Measurements from ENCODE around the gene MGLL. TPM values are rescaled to one million over a fixed set of nuclear protein-coding genes. Genes with fewer than 3 reads are reported as not detected.

Gene MGLL
- total RNA-seq, 6 experiments from 2014 or later: 97.0 to 168 (median 115) TPM

- intact Hi-C loops (cut with DNase I): loop anchor here in 1 of 2 donors (10.0 kb wide), 1 partner anchor 143 kb away; no protein-coding TSS in a partner anchor
- peak in 2 of 3 donors; percentile 12 to 43 for DNase-seq
Measured at GRCh38 chr3:127691489-127691888, 130.8 kb downstream of the MGLL start.

DNA sequence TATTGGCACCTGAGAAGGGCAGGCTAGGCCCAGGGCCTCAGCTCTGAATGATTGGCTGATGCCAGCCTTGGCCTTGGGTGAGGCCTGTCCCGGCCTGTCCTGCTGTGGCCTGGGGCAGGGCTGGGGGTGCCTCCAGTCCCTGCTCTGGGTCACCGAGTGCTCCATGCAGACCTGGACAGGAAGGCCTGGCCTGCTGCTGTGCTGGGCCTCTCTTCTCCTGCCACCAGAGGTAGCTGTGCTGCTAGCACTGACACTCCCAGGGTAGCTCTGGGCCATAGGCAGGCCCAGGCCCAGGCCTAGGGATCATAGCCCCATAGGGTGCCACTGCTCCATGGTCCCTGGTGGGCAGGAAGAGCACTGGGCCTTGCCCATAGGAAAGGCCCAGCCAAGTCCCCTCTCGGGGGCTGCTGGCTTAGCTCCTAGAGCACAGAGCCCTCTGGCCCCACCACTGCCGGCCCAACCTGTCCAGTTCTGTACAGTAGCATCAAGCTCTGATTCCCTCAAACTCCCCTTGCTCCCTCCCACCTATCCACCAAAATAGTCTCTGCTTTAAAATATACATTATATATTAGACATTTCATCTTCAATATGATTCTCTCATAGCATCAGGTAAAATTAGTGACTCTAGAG lies 131.4 kb downstream of the MGLL start:
- Histone ChIP-seq H3K4me1 (no peaks in the 10 kb centered on the region), H3K9me3 (no peaks in the 10 kb centered on the region), H3K27ac (no peak overlapping the region), H3K36me3 (peaks cover 0 to 17% (median 8%) of the 10 kb centered on the region in 4 donors), H3K27me3 (no peaks in the 10 kb centered on the region), H3K4me3 (no peak overlapping the region)
- peak; percentile 53 to 64 (median 58) for ATAC-seq
- peak in 2 of 3 donors; percentile 42 to 56 for DNase-seq
- TF ChIP-seq CTCF (IDR thresholded peaks at IDR 0.05) (peak; percentile 25 to 45 (median 31)), POLR2A (IDR thresholded peaks at IDR 0.05) (no peak)
- intact Hi-C loops (cut with DNase I): loop anchor here in 1 of 2 donors (10.0 kb wide), 1 partner anchor 144 kb away; no protein-coding TSS in a partner anchor
- WGBS (ENCODE audit: insufficient coverage, low coverage, low lambda C conversion rate, missing lambda C conversion rate): 100% methylated on average over 1 of the region's 4 CpGs

More at GRCh38 chr3:127691489-127691888, 130.8 kb downstream of the MGLL start:
- Histone ChIP-seq H3K27ac (no peak overlapping the region), H3K4me3 (no peak overlapping the region), H3K27me3 (no peaks in the 10 kb centered on the region), H3K4me1 (no peaks in the 10 kb centered on the region), H3K36me3 (peaks cover 0 to 17% (median 8%) of the 10 kb centered on the region in 4 donors), H3K9me3 (no peaks in the 10 kb centered on the region)
- 100% methylated on average over 2 of the region's 8 CpGs for WGBS (ENCODE audit: insufficient coverage, low coverage, low lambda C conversion rate, missing lambda C conversion rate)
- TF ChIP-seq POLR2A (IDR thresholded peaks at IDR 0.05): no peak
- ATAC-seq: no peak

DNA sequence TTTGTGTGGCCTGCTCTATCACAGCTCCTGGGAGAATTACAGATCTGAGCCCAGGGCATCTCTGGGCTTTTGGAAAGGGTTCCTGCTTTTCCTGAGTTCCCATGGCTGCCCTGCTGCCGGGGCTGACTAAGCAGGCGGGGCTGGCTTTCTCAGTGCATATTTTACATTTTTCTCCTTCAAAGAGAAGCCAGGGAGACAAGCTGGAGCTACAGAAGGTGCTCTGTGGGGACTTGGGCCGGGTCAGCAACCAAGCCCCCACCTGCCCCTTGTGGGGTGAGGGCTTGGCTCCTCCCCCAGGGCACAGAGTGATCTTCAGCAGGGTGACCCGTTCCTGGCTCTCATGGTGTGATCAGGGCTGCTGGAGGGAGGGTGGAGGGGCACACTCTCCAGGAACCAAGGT lies 132.2 kb downstream of the MGLL start:
- intact Hi-C loops (cut with DNase I): loop anchor here in 1 of 2 donors (10.0 kb wide), 1 partner anchor 145 kb away; no protein-coding TSS in a partner anchor

DNA sequence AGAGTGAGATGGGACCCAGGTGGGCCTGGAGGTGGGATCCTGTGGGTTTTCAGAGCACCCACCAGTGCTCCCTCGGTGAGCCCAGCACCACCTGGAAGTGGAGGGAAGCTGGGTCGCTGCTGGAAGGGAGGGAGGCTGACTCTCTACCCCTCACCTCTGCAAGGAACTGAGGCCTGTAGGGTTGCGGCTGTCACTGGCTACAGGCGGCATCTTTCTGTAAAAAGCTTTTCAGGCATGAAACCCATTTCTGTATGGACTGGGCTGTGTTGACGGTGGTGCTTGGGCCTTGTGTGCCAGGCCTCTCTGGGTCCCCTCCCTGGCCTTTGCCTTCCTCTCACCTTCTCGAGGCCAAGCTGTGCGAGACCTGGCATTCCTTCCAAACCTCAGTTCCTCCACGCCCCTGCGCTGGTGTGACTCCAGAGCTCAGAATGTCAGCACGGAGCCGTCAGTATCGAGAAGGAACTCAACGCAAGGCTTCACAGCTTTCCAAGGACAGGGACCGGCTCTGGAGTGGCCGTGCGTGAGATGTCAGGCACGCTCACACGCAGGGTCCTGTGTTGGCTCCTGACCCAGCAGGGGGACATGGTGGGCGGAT lies 133.0 kb downstream of the MGLL start:
- WGBS (ENCODE audit: insufficient coverage, low coverage, low lambda C conversion rate, missing lambda C conversion rate): 86% methylated on average over 6 of the region's 19 CpGs
- DNase-seq (peak; percentile 8 to 27 (median 27)), ATAC-seq (no peak)
- Histone ChIP-seq H3K4me1 (no peaks in the 10 kb centered on the region), H3K27me3 (no peaks in the 10 kb centered on the region), H3K9me3 (no peaks in the 10 kb centered on the region), H3K4me3 (no peak overlapping the region), H3K27ac (no peak overlapping the region), H3K36me3 (peaks cover 0 to 17% (median 8%) of the 10 kb centered on the region in 4 donors)
- intact Hi-C loops (cut with DNase I): no loop called here
- TF ChIP-seq POLR2A (IDR thresholded peaks at IDR 0.05): no peak
- TF ChIP-seq CTCF (IDR thresholded peaks at IDR 0.05): no peak

More for the DNA sequence above, 132.2 kb downstream of the MGLL start:
- Histone ChIP-seq H3K4me1 (no peaks in the 10 kb centered on the region), H3K4me3 (no peak overlapping the region), H3K27ac (no peak overlapping the region), H3K36me3 (peaks cover 0 to 17% (median 8%) of the 10 kb centered on the region in 4 donors), H3K9me3 (no peaks in the 10 kb centered on the region), H3K27me3 (no peaks in the 10 kb centered on the region)
- peak in 2 of 3 donors; percentile 2 to 45 for DNase-seq
- ATAC-seq: no peak
- TF ChIP-seq POLR2A (IDR thresholded peaks at IDR 0.05) (no peak), CTCF (IDR thresholded peaks at IDR 0.05) (no peak)
- 83% methylated on average over 2 of the region's 4 CpGs for WGBS (ENCODE audit: insufficient coverage, low coverage, low lambda C conversion rate, missing lambda C conversion rate)

Data from right lobe of liver (tissue), 6 donors.